IPS DF 4.7 (cell line): ENCODE measurements around the gene KLHL17.
"Not testable (repeated sequence)": the region's sequence is repeated elsewhere in the genome, so short reads cannot be mapped to it uniquely, and the experiment has no call there.

Experiments
- DNase-seq: peaks from one replicate; pipeline ENCODE4 v3.0.0-alpha.2; 2013; ENCODE audit warnings: low spot score; ENCODE audit errors: extremely low read depth

Gene KLHL17

DNA sequence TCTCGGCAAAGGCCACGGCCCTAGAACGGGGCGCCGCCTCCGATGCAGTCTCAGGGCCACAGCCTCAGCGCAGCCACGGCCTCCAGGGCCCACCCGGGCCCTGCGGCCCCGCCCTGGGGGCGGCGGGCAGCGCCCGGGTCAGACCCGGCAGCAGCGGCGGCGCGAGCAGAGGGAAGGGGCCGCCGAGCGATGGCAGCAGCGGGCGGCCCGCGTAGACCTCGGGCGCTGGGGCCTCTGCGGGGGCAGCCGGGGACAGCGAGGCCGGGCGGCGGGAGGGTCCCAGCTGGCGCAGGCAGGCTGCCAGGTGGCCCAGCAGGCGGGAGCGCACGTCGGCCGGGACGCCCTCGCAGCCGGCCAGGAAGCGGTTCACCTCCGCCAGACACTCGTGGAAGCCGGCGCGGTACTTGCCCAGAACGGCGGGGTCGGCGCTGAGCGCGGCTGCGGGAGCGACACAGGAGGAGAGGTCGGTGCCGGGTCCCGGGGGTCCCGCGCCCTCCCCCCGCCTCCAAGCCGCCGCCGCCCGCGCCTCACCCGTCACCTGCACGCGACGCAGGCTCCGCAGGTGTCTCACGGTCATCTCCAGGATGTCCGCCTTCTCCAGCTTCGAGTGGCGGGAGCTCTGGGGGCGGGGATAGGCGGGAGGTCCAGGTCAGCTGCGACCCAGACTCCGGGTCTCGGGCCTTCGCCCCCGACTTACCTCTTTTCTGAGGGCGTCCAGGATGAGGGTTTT lies 38.8 kb downstream of the KLHL17 start:
- no peak for DNase-seq

DNA sequence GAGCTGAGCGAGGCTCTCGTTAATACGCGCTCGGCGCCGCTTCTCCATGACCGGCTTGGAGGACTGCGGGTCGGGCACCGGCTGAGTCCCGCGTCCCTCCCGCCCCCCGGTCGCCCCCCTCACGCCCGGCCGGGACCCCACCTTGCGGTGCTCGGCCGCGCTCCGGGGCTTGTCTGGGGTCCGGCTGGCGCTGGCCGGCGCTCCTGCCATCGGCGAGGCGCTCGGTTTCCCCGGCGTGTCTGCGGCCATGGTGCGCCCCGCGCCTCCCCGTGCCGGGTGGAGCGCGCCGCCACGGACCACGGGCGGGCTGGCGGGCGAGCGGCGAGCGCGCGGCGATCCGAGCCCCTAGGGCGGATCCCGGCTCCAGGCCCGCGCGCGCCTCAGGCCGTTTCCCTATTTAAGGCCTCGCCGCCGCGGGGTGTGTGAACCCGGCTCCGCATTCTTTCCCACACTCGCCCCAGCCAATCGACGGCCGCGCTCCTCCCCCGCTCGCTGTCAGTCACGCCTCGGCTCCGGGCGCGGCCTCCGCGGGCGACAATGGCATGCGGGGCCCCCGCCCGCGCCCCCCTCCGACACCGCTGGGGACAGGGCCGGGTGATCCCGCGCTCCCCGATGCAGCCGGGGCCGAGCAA lies 39.5 kb downstream of the KLHL17 start, which contains the start of gene HES4:
TSS of gene HES4 (minus strand) at position 373 of the 632 bp plus-strand sequence. CDS start at position 249, 124 bp downstream.
- no peak for DNase-seq

DNA sequence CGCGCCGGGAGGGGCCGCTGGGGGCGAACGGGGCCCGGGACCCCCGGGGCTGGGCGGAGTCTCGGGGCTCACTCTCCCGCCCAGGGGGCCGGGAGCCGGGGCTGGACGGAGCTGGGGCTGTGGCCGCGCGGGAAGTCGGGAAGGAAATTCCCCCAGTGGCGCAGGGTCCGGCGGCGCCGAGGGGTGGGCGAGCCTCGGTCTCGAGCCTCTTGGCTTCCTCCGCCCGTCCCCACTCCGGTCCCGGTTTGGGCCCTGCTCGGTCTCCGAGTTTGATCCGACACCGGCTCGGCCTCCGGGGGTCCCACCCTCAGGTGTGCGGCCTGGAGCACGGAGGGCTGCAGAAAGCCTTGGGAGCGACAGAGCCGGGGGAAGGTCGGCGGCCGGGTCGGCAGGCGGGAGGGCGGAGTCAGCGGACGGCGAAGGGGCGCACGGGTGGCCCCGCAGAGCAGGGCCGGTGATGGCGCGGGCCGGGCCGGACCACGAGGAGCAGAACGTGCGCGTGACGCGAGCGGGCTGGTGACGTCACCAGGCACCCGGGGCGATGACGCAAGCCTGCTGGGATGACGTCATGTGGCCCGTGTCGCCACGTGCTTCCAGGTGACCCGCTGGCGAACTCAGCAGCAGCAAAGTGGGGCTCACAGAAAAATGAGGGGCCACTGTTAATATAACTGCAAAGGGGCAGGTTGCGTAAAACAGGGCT lies 40.1 kb downstream of the KLHL17 start:
- DNase-seq = no peak

DNA sequence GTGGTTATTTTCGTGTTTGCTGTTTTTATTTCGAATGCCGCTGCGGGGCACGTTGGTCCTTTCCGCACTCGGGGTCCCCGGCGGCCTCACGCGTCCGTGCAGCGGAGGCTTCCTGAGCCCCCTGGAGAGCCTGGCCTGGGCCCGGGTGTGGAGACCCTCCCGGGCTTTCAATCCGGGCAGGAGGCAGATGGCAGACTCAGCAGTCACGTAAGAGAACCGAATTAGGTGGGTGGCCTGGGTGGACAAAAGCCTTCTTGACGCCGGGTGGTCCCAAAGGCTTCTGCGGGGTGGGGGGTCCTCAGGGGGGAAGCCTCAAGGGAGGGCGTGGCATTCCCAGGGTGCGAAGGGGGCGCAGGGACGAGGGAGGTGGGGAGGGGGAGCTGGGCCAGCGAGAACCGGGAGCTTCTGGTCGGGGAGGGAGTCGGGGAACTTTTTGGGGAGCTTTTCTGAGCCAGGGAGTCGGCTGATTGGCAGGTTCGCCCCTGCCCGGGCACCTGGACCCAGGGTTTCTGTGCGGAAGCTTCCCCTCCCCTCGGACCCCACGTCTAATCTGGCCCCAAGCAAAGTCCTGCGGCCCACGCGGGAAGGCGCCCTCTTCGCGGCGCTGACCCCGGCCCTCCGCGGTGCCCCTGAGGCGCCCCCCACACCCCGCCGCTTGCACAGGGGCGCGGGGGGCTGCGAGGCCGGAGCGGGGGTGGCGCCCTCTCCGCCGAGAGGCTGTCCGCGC lies 40.8 kb downstream of the KLHL17 start:
- no peak for DNase-seq

DNA sequence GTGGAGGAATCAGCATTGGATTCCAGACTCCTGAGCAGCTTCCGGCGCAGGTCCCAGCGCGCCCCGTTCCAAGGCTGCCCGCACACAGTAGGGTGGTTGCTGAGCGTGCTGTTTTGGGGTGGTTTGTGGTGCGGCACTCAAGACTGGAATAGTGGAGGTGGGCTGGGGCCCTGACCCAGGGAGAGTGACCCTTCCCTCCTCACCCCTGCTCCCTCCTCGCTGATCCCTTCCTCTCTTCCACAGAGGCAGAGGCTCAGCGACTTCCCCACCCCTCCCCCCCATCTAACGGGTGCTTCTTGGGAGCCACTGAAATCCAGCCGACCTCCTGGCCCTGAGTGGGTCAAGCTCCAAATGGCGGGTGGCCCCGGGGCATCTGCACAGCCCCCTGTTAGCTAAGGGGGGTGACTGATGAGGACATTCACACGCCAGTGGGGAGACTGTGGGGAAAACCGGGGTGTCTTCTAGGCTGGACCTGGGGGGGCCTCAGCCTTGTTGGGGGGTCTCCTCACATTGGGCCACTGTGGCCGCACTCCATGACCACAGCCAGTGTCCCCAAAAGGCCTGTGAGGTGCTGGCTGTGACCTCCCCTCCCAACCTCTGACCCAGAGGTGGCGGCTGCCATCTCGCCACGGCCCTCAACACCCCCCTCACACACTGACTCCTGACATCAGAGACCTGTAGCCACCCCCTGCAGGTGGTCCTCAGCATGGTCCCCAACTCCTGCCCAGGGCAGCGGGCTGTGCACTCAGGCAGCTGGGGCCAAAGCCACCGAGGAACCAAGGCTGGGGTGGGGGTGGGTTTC lies 43.4 kb downstream of the KLHL17 start:
- no peak for DNase-seq

DNA sequence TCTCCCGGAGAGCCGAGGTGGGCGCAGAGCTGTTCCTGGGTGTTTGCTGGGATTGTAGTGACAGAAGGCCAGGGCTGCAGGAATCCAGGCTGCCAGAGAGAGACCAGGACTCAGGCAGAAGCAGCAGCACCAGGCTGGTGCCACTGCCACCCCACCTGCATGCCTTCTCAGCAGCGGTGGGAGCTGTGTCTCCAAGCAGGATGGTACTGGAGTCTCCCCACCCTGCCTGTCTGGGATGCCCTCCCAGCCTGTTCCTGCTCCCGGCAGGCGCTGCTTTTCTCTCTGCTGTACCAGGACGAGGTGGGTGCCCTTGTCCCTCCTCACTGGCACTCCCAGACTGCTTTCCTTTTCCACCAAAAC lies 44.0 kb downstream of the KLHL17 start:
- DNase-seq = no peak

DNA sequence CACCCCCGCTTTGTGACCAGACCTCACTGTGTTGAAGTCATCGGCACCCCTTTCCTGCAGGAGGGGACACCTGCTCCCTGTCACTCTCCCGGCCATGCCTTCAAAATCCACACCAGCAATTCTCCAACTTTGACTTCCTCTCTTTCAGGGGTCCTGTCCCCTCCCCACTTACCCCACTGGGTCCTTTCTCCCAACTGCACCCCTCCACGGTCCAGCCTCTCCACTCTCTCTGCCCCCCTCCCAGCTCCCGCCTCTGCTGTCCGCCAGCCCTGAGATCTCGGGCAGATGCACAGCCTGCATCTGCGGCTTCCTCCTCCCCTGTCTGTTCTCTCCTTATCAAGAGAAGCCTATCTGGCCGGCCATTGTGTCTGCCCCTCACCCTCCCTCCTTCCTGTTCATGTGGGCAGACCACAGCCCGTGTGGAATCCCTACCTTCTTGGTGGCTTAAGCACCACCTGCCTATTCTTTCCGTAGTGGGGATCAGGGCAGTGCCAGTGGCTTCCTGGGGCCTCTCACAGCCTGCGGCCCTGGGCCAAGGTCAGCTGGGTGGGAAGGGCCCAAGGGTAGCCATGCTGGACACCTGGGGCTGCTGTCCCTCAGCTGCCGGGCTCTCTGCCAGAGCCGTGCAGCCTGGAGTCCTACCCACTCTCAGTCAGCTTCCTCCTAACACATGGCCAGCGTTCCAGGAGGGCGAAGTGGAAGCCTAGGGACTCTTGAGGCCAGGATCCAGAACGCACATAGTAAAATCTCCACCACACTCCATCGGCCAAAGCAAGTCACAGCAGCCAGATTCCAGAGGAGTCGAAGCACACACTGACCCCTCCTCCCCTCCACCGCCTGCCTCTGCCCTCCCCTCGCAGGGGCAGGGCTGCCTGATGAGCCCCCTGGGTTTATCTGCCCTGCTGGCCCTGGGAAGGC lies 44.7 kb downstream of the KLHL17 start:
- DNase-seq = no peak

DNA sequence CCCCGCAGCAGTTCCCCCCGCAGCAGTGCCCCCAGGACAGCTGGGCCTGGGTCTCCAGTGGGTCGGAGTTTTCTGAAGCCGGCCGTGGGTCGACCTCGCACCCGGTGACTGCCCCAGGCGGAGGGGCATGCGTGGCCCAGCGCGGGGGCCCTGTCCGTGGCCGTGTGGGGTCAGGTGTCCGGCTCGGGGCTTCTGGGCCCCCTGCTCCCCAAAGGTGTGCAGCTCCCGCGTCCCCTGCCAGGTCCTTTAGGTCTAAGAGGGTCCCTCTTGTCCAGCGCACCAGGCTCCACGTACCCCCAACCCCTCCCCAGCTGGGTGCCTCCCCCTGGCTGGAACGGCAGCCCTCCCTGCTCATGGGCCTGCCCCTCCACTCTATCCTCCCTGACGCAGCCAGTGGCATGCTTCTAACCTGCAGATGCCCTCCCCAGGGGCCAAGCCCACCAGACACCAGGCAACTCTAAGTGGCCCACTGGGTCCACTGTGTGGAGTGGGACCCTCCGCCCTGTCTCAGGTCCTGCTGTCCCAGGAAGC lies 45.5 kb downstream of the KLHL17 start:
- DNase-seq = no peak

DNA sequence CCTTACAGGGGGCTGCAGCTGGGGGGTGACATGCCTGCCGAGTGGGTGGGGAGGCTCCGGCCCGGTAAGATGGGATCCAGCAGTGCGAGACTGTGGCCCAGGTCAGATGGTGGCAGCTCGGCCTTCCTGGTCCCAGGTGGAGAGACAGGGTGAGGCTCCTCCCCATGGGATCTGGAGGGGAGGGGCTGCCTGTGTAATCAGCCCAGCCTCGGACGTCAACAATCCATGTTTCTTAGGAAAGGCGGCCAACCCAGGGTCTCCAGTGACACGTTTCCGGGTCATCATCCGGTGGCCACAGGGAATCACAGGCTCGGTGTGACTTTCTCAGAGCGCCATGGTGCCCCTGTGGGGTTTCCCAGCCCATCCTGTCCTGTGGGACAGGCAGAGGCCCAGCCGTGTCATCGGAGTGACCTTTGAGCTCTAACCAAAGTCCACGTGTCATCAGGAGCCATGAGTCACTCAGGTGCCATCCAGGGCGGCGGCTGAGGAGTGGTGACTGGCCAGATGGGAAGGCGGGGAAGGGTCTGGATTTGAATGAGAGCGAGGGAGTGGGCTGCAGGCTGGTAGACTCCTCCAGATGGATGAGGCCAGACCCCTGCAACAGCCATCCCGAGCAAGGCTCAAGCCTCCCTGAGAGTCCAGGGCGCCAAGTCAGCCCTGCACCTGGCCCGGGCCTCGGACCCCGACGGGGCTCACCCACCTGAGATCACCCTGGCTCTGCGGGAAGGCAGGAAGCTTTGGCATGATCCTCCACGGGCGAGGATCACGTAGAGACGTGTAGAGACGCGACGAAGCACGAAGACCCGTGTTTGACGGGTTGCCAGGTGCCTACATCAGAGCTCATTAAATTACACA lies 46.1 kb downstream of the KLHL17 start:
- DNase-seq = no peak

DNA sequence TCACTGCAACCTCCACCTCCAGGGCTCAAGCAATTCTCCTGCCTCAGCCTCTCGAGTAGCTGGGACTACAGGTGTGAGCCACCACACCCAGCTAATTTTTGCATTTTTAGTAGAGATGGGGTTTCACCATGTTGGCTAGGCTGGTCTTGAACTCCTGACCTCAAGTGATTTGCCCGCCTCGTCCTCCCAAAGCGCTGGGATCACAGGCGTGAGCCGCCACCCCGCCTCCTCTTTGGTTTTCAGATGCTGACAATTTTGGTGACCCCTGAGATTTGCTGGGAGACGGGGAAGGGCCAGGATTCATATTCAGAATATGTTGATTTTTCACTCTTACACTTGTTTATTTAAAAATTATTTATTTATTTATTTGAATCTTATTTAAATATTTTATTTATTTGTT lies 49.7 kb downstream of the KLHL17 start:
- DNase-seq = not testable (repeated sequence)

DNA sequence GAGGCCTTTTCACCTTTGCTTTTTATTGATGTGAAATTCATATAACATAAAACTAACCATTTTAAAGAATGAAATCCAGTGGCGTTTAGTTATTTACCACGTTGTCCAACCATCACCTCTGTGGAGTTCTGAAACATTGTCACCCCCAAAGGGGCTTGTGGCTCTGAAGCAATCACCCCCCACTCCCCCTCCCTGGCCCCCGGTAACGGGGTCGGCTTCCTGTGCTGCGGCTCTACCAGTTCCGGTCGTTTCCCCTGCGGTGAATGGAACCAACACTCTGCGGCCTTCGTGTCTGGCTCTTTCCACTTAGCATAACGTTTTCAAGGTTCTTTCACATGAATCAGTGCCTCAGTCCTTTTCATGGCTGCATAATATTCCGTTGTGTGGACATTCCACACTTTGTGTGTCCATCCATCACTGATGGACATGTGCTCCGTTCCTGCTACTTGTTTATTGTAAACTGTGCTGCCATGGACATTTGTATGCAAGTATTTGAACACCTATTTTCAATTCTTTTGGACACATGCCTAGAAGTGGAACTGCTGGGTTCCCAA lies 51.1 kb downstream of the KLHL17 start:
- no peak for DNase-seq

DNA sequence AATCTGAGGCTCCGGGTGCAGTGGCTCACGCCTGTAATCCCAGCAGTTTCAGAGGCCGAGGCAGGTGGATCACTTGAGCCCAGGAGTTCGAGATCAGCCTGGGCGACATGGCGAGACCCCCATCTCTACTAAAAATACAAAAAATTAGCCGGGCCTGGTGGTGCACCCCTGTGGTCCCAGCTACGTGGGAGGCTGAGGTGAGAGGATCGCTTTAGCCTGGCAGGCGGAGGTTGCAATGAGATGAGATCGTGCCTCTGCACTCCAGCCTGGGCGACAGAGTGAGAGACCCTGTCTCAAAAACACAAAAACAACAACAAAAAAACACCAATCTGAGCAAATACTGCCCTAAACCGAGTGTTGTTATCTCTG lies 52.3 kb downstream of the KLHL17 start:
- not testable (repeated sequence) for DNase-seq

DNA sequence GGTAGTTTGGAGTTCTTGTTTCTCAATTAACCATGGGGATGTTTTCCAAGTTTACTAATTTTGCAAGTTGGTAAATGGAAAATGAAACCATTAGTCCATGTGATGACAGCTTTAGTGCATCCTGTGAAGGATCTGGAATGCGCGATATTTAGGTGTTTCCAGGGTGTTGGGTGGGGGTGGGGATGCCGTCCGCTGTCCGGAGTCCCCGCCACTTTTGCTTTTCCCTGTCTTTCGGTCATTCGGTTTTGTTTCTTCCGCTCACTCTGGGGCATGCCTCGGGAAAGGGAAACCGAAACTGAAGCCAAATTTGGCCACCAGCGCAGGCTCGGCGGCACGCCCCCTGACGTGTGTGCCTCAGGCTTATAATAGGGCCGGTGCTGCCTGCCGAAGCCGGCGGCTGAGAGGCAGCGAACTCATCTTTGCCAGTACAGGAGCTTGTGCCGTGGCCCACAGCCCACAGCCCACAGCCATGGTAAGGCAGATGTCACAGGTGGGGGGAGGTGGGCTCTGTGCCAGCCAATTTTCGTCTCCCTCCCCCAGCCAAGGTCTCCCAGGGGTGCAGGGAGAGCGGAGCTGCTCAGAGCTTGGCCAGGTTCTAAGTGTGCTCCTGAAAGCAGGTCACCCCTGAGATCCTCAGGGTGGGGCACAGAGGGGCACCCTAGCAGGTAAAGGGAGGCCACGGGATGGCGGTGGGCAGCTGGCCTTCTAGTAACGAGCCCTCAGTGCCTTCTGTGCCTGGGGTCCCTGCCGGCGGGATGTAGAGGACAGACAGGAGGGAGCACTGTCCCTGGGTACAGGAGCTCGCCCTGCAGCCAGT lies 52.9 kb downstream of the KLHL17 start, which contains the start of gene ISG15:
TSS of gene ISG15 (plus strand) at position 393 of the 817 bp plus-strand sequence. CDS start at position 470, 77 bp downstream.
- no peak for DNase-seq

DNA sequence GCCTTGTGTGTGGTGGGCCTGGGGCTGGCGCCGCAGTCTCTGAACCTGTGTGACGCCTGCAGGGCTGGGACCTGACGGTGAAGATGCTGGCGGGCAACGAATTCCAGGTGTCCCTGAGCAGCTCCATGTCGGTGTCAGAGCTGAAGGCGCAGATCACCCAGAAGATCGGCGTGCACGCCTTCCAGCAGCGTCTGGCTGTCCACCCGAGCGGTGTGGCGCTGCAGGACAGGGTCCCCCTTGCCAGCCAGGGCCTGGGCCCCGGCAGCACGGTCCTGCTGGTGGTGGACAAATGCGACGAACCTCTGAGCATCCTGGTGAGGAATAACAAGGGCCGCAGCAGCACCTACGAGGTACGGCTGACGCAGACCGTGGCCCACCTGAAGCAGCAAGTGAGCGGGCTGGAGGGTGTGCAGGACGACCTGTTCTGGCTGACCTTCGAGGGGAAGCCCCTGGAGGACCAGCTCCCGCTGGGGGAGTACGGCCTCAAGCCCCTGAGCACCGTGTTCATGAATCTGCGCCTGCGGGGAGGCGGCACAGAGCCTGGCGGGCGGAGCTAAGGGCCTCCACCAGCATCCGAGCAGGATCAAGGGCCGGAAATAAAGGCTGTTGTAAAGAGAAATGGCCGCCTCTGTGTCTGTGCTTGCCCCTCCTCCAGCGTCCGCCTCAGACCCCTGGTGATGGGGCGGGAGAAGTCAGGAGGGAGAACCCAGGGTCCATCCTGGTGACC lies 53.7 kb downstream of the KLHL17 start:
- no peak for DNase-seq

DNA sequence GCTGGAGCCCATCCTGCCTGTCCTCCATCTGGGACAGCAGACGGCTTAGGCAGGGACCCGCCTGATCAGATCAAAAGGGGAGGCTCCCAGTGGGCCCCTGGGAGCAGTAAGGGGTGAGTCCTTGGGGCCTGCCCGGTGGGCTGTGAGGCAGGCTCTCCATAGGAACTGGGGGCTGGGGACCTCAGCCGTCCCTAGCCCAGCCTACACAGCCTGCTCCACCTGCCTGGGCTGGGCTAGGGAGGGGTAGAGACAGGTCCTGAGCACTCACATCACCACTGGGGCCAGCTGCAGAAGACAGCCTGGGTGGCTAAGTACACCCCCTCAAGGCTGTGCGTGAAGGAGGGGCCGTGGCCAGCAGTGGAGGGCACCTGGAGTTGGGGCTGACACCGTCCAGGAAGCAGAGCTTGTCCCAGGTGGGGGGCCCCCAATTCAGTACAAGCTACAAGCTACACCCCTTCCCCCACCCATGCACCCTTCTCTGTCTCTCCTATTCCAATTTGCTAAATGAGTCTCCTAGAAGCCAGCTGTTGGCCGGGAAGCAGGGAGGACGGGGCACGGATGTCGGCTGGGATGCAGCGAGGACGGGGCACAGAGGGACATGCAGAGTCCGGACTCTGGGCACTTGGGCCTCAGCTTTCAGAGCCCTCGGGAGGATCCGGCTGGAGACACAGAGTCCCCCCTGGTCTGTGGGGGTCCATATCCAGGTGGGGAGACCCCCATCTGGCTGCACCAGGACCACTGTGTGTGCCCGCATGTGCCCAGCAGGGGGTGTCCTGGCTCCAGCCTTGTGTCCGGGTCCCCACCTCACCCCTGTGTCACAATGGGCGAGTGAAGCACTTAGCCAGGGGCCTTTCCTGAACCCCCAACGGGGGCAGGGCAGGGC lies 54.7 kb downstream of the KLHL17 start:
- DNase-seq = no peak
